ENCODE results near the gene PIGS.
"Not testable (repeated sequence)": the region's sequence is repeated elsewhere in the genome, so short reads cannot be mapped to it uniquely, and the experiment has no call there.

Gene PIGS

DNA sequence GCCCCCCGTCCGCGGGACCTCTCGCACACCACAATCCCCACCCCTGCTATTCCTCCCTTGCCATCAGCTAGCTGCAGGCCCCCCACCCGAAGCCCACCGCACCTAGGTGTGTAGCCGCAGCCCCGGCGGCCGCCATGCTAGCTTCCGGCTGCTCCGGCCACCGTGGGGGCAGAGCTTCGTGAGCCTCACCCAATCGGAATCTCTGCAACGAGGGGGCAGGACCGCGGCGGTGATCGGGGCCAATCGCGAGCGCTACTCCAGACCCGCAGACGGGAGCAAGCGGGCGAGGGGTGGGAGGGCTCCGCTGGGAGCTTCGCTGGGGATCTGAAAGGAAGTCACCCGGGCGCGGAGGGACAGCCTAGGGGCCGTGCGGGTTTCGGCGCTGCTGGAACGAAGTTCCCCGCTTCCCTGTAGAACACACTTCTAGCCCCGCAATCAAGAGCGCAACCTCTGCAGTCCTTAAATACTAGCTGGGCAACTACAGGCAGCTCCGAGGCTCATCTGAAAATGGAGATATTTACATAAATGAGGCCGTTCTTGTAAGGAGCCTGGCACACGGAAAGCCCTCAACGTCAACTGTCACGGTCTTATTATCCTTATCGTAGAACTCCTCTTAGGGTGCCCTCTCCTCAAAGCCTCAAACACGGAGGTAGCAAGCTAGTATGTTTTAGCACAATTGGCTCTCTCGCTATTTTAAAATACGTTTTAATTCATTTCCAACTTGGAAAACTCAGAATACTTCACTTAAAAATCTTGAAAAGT, at the start of gene PIGS:
Gene PIGS, minus strand, starts transcription at position 164 of the 762 bp plus-strand sequence. Its CDS starts 28 bp downstream, at position 136.
- in situ Hi-C loops (cut with HindIII; ENCODE audit: low pct_unique_long_range_greater_than_20kb, low sequenced_read_pairs) = no loop called here
- TF ChIP-seq JUND (IDR thresholded peaks at IDR 0.05; ENCODE audit: low read depth) = no peak
- peak; percentile 96 to 98 for DNase-seq (ENCODE audit: low read depth in 1 of 2, low spot score in 1 of 2)

DNA sequence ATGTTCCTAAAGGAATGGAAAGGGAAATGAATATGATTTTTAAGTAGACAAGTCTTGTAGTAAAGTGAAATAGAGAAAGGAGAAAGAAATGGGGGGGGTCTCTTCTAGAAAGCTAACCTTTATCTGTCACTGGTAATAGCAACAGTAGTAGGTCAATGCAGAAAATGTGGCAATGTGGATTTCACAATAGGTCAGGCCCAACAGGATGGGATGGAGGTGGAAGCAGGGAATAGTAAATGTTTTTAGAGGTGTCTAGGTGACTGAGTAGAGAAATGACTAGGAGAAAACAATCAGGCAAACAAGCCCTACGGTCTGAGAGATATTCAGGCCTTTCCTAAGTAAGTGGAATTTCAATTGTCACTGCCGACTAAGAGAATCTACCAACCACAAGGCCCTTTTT, 48.7 kb upstream of the PIGS start:
- TF ChIP-seq JUND (IDR thresholded peaks at IDR 0.05; ENCODE audit: low read depth) = no peak
- in situ Hi-C loops (cut with HindIII; ENCODE audit: low pct_unique_long_range_greater_than_20kb, low sequenced_read_pairs) = no loop called here
- no peak for DNase-seq (ENCODE audit: low read depth in 1 of 2, low spot score in 1 of 2)

DNA sequence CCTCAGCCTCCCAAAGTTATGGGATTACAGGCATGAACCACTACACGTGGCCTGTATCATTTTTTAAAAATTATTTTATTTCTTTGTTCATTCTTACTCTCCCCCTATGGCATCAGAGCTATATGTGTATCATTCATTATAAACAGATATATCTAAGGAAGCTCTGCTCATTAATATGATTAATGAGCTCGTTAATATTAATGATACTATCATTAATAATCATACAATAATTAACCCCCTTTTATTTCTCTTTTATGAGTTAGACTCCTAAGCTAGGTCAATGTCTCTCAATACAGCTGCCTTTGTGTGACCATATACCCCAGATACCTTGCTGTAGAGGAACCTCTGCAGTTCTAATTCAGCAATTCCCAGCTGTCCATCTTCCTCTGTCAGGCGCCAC, 47.1 kb upstream of the PIGS start:
- no peak for TF ChIP-seq JUND (IDR thresholded peaks at IDR 0.05; ENCODE audit: low read depth)
- in situ Hi-C loops (cut with HindIII; ENCODE audit: low pct_unique_long_range_greater_than_20kb, low sequenced_read_pairs) = no loop called here
- no peak for DNase-seq (ENCODE audit: low read depth in 1 of 2, low spot score in 1 of 2)

DNA sequence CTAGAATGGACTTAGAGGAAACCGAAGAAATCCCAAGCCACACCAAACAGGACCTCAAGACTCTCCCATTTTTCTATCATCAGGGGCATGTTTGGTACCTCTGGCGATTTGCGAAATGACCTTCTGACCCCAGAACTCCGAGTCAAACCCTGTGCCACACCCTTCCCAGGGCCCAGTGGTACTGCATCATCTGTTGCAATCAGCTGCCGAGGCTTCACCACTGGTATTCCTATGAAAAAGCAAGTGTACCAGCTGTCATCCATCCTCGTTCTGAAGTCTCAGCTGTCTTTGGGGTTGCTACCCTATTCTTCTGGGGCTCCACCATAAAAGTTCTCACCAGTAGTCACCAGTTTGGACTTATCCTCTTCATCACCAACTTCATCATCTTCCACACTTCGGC, 45.0 kb upstream of the PIGS start:
- TF ChIP-seq JUND (IDR thresholded peaks at IDR 0.05; ENCODE audit: low read depth) = no peak
- in situ Hi-C loops (cut with HindIII; ENCODE audit: low pct_unique_long_range_greater_than_20kb, low sequenced_read_pairs) = no loop called here
- DNase-seq (ENCODE audit: low read depth in 1 of 2, low spot score in 1 of 2) = no peak

DNA sequence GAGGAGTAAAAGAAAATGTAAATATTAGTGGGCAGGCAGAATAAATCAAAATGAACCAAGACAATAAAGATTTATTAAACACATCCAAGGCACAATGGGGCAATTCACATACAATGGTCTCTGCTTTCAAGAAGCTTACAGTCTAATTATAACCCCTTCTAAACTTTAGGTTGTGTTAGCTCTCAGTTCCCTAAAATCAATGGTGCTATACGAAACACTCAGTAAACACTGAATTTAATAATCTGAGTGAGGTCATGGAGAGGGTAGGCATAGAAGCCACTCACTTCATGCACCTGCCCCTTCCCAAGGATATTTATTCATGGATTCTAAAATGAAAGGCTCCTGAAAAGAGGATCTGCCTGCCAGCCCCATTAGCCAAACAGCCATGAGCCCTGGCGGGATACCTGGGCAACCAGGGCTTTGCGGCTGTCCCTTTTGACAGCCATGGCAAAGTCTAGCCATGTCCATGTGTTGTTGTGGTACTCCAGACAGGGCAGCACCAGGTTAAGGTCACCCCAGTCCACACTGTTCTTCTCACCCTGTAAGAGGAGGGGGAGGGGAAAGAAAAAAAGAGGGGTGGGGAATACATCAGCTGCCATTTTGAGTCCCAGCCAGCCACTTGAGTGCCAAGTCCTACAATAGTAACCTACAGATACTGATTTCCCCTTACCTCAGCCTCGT, 44.1 kb upstream of the PIGS start:
- no peak for DNase-seq (ENCODE audit: low read depth in 1 of 2, low spot score in 1 of 2)
- in situ Hi-C loops (cut with HindIII; ENCODE audit: low pct_unique_long_range_greater_than_20kb, low sequenced_read_pairs) = no loop called here
- TF ChIP-seq JUND (IDR thresholded peaks at IDR 0.05; ENCODE audit: low read depth) = no peak

DNA sequence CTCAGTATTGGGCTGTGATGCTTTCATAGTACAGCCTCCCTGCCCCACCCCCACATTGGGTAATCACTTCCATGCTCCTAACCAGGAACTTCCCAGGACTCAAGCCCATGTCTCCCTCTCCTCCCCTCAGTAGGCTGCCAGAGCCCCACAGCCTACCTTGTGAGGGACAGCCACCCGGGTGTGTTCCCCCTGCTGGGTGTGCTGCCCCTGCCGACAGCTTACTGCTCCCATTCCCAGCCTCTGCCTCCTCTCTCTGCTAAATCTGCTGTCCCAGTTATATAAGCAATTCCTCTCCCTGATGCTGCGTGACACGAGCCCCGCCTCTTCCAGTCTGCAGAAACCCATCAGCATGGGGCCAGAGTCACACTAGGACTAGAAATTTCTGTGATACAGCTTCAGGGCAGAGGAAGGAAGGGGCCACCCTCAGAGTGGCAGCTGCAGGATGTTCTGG, 42.6 kb upstream of the PIGS start, which contains the start of gene RSKR:
Gene RSKR, minus strand, starts transcription at position 255 of the 451 bp plus-strand sequence. Its CDS starts 24 bp downstream, at position 231.
- in situ Hi-C loops (cut with HindIII; ENCODE audit: low pct_unique_long_range_greater_than_20kb, low sequenced_read_pairs) = no loop called here
- no peak for TF ChIP-seq JUND (IDR thresholded peaks at IDR 0.05; ENCODE audit: low read depth)
- no peak for DNase-seq (ENCODE audit: low read depth in 1 of 2, low spot score in 1 of 2)

DNA sequence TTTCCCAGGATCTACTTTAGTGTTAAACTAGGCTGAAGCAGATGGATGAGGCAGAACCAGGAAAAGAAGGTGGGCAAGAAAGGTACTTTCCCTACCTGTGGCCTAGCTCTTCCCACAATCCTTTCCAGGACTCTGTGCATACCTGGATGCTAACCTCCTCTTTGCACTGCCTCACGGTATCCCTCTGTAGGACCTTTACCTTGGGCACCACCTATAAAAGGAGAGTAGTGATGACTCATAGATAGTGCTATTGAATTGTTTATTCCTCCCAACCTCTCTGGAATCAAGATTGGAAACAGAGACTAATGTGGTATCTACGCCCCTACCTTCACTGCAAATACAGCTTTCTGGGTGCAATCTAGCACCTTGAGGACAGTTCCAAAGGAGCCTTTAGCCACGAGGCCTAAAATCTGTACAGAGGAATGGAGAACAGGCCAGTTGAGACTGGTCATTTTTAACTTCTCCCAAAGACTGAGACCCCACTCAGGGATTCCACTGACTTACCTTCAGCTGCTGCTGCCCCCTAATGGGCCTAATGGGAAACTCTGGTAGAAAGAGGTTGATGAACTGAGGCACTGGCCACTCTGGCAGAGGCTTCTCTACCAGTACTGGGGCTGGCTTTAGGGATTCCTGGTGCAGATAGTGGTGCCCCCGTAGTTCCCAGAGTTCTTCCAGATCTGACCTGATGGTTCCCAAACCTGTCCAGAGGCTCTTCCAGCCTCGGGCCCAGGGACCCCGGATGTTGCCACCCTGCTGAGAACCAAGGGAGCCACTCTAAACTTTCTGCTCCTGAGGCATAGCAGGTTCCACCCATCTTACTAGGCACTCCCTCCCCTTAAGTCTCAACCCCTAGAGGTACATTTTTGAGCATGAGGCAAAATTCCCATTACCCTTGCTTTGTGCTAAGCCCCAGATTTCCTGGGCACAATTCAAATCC, 41.9 kb upstream of the PIGS start:
- no peak for TF ChIP-seq JUND (IDR thresholded peaks at IDR 0.05; ENCODE audit: low read depth)
- in situ Hi-C loops (cut with HindIII; ENCODE audit: low pct_unique_long_range_greater_than_20kb, low sequenced_read_pairs) = no loop called here
- DNase-seq (ENCODE audit: low read depth in 1 of 2, low spot score in 1 of 2) = peak; percentile 42 to 51

DNA sequence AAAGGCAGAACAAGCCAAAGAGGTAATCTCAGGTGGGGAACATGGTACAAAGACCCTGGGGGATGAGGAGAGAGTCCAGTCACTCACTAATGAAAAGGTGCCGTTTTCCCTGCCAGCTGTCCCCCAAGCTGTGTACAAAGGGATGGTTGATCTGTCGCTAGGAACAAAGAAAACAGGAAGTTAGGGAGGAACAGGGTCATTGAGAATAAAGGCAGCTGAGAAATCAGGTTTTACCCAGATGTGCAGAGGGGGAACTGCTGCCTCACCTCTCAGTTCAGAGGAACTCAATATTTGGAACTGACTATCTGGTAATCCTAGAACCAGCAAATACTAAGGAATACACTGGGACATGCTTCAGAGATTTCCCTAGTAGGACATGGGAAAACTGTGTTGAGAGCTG, 41.2 kb upstream of the PIGS start:
- no peak for TF ChIP-seq JUND (IDR thresholded peaks at IDR 0.05; ENCODE audit: low read depth)
- no peak for DNase-seq (ENCODE audit: low read depth in 1 of 2, low spot score in 1 of 2)
- in situ Hi-C loops (cut with HindIII; ENCODE audit: low pct_unique_long_range_greater_than_20kb, low sequenced_read_pairs) = no loop called here

DNA sequence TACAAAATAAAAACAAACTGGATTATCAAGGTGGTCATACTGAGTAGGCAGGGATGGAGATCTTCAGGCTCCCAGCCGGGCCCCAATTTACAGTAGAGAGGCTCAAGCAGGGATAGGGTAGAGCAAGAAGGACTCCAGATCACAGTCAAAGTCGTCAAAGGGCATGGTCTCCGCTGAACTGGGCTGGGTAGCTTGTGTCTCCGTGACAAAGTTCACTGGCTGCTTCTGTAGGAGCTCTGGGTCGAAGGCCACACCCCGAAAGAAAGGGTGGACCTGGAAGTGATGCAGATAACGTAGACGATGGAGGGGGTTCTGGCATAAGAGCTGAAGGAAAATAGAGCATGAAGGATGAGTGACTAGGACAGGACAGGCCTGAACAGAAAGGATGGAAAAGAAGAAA, 39.1 kb upstream of the PIGS start:
- in situ Hi-C loops (cut with HindIII; ENCODE audit: low pct_unique_long_range_greater_than_20kb, low sequenced_read_pairs) = no loop called here
- no peak for TF ChIP-seq JUND (IDR thresholded peaks at IDR 0.05; ENCODE audit: low read depth)
- DNase-seq (ENCODE audit: low read depth in 1 of 2, low spot score in 1 of 2) = no peak

DNA sequence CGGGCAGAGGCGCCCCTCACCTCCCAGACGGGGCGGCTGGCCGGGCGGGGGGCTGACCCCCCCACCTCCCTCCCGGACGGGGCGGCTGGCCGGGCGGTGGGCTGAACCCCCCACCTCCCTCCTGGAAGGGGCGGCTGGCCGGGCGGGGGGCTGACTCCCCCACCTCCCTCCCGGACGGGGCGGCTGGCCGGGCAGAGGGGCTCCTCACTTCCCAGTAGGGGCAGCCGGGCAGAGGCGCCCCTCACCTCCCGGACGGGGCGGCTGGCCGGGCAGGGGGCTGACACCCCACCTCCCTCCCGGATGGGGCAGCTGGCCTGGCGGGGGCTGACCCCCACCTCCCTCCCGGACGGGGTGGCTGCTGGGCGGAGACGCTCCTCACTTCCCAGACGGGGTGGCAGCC, 32.7 kb upstream of the PIGS start:
- in situ Hi-C loops (cut with HindIII; ENCODE audit: low pct_unique_long_range_greater_than_20kb, low sequenced_read_pairs); DNase-seq (ENCODE audit: low read depth in 1 of 2, low spot score in 1 of 2): not testable (repeated sequence)

DNA sequence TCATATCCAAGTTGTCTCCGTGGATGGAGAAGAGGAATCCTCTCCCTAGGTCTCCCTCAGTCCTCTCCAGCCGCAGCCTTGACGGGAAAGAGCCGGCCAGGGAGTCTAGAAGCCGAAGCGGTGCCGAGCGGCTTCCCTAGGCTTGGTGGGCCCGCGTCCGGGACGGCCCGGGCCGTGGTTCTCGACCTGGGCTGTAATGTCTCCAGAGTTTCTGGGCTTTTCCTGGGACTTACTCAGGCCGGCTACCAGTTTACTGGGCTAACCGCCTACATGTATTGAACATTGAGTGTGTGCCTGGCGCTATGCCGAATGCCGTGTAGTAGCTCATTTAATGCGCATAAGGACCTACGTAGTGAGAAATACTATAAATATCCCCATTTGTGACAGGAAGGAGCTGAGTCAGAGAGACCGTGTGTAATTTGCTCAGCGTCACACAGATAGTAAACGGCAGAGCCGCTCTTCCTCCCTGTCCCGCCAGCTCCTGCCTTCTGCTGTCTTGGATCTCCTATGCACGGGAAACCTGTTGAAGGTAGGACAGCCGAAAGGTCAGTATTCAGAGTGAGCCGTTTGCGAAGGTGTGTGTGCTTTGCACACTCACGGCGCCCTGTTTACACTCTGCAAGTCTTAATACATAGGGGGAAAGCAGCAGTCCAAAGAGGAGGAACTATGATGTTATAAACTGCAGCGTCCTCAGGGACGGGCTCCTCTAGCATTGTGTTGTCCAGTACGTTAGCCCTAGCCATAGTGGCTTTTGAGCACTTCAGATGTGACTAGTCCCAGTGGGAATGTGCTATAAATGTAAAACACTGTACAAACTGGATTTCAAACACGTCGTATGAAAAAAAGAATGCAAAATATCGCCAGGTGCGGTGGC, 28.2 kb upstream of the PIGS start:
- in situ Hi-C loops (cut with HindIII; ENCODE audit: low pct_unique_long_range_greater_than_20kb, low sequenced_read_pairs) = no loop called here
- DNase-seq (ENCODE audit: low read depth in 1 of 2, low spot score in 1 of 2) = peak; percentile 18 to 79
- no peak for TF ChIP-seq JUND (IDR thresholded peaks at IDR 0.05; ENCODE audit: low read depth)

Measured in T47D (cell line).